Heart left ventricle (tissue), 16 donors: ENCODE results near the gene NUP133. TPM values are rescaled to one million over a fixed set of nuclear protein-coding genes. Genes with fewer than 3 reads are reported as not detected.
A peak's percentile ranks its signal among the peaks of the same experiment; 100 is the strongest.

Source experiments
- ATAC-seq, 4 donors: fragments of 200-7000 bp; cut with Tn5 transposase; one replicate each; pipeline ENCODE4 v1.9.1; 2020 to 2022; ENCODE audit warnings: moderate library complexity in 4 of 4, mild to moderate bottlenecking in 3 of 4, moderate number of reproducible peaks in 1 of 4
- DNase-seq, 5 donors: peaks; one replicate each; pipeline ENCODE4 v3.0.0-alpha.2; 2020
- H3K27ac ChIP-seq, 12 donors: fragments of 200-600 bp; sonication (generic) in 4 of 12; one replicate each; pipeline versions ENCODE4 v1.5.0 to v1.8.0; 2016 to 2022; ENCODE audit warnings: mild to moderate bottlenecking in 2 of 12
- H3K27me3 ChIP-seq, 9 donors: fragments of 200-600 bp; sonication (generic) in 2 of 9; one replicate each; pipeline versions ENCODE4 v1.5.1 to v1.8.0; 2016 to 2022; ENCODE audit warnings: mild to moderate bottlenecking in 3 of 9
- H3K36me3 ChIP-seq, 9 donors: fragments of 200-600 bp; sonication (generic) in 2 of 9; one replicate each; pipeline versions ENCODE4 v1.5.0 to v1.8.0; 2018 to 2022; ENCODE audit warnings: mild to moderate bottlenecking in 2 of 9
- H3K4me1 ChIP-seq, 12 donors: fragments of 200-600 bp; sonication (generic) in 4 of 12; one replicate each; pipeline versions ENCODE4 v1.5.0 to v1.8.0; 2016 to 2022; ENCODE audit warnings: mild to moderate bottlenecking in 3 of 12
- H3K4me3 ChIP-seq, 12 donors: fragments of 200-600 bp; sonication (generic) in 4 of 12; one replicate each; pipeline versions ENCODE4 v1.5.0 to v1.8.0; 2017 to 2022; ENCODE audit warnings: mild to moderate bottlenecking in 9 of 12, moderate library complexity in 4 of 12
- H3K9me3 ChIP-seq, 12 donors: fragments of 200-600 bp; sonication (generic) in 4 of 12; one replicate each; pipeline versions ENCODE4 v1.5.0 to v1.8.0; 2016 to 2022; ENCODE audit warnings: mild to moderate bottlenecking in 1 of 12
- CTCF ChIP-seq, 12 donors: fragments of 200-600 bp; sonication (generic) in 4 of 12; IDR thresholded peaks; one replicate each; pipeline versions ENCODE4 v1.5.0 to v1.8.0; 2018 to 2022; ENCODE audit warnings: antibody characterized with exemption in 12 of 12, mild to moderate bottlenecking in 5 of 12
- POLR2A ChIP-seq, 2 donors: fragments of 450-650 bp; IDR thresholded peaks; one replicate each; pipeline ENCODE4 v1.6.1; 2017; ENCODE audit warnings: antibody characterized with exemption in 2 of 2, mild to moderate bottlenecking in 2 of 2, moderate library complexity in 2 of 2
- WGBS, 4 donors: extraction: QIAGEN DNeasy Blood & Tissue Kit in 2 of 4; methylation state at CpG; one replicate each; pipeline versions ENCODE4 v1.1.5 to v1.1.7; 2013 to 2018; 5-methylcytosine and 5-hydroxymethylcytosine counted together
- intact Hi-C, 10 donors: fragments of 100-400 bp; cut with DNase I; formaldehyde crosslinking; loops; one replicate each; pipeline versions ENCODE4 v1.11.1 to v1.14.2; 2022
- polyA plus RNA-seq, 2 donors: library from polyadenylated mRNA; stranded (reverse); fragments of 200-250 nt; gene quantifications; one replicate each; pipeline ENCODE4 v1.2.3, GENCODE V29; 2013
- total RNA-seq, 9 donors: library from RNA; depleted of rRNA in 2 of 9; stranded (reverse); fragments of >200 nt in 2 of 9; fragmentation: NEBNext Ultra II Directional in 3 of 9; extraction: Animal tissue kit (Norgen Biotek cat#: 25700) in 3 of 9; gene quantifications; one replicate each; pipeline versions ENCODE4 v1.1.0 to v1.2.4, GENCODE V29; 2016 to 2023
- donor health status: ischemic (EF 13 %, LVEDD 7.1; RV severe dilation, severe dysfunction).
- donor health status: healthy with polysubstance abuse.
- donor health status: DM: no; HTN: yes; CAD: no.
- donor health status: DM: no; HTN: no; CAD: no.
- donor health status: ischemic (EF 25% LVEDD 6.9; RV normal size, moderate dysfunction).
- donor health status: ischemic (EF 25% LVEDD 5.7; RV mildly dilated, moderate dysfunction).
- donor health status: healthy.
- donor health status: DM: yes; HTN: yes; CAD: no.
- donor health status: ischemic (EF 35%, LVEDD 5.7; RV mildly dilated, moderate dysfunction).
- donor health status: nonischemic (EF 11% LVEDD 7.7; RV severe dilation, severe dysfunction).
- donor health status: DM: yes; HTN: yes; CAD: no.
- donor health status: PGD.
- donor health status: ischemic (EF 29% LVEDD 5.4; RV normal size, mild dysfunction).
- donor health status: nonischemic (EF 23%, LVEDD 6.1; RV moderate dilation, normal function).

The NUP133 gene
- total and polyA plus RNA-seq, 11 donors, result 8.0 to 37.3 (median 28.6) TPM

- WGBS, 4 donors, result 91 to 93% (median 91%) methylated on average over 7 of the region's 7 CpGs
- H3K9me3 ChIP-seq, result no peaks in the 10 kb centered on the region
- DNase-seq (no peak), ATAC-seq (no peak)
- H3K27ac ChIP-seq, result no peak overlapping the region
- peaks cover 0 to 10% (median 6%) of the 10 kb centered on the region in 9 donors for H3K36me3 ChIP-seq
- no peak for TF ChIP-seq CTCF (IDR thresholded peaks at IDR 0.05)
- no peak for TF ChIP-seq POLR2A (IDR thresholded peaks at IDR 0.05)
- peaks cover 0 to 45% (median 23%) of the 10 kb centered on the region in 12 donors for H3K4me1 ChIP-seq
- no peak overlapping the region for H3K4me3 ChIP-seq
- H3K27me3 ChIP-seq, result no peaks in the 10 kb centered on the region
- intact Hi-C loops, result loop anchor here in 4 of 10 donors (10.0 kb wide), 2 partner anchors 751 to 761 kb away; no protein-coding TSS in a partner anchor
Measured at GRCh38 chr1:229553621-229554130, 45.5 kb upstream of the NUP133 start.

- Histone ChIP-seq H3K36me3 (peaks cover 0 to 17% (median 15%) of the 10 kb centered on the region in 9 donors), H3K9me3 (no peaks in the 10 kb centered on the region), H3K27me3 (no peaks in the 10 kb centered on the region), H3K27ac (no peak overlapping the region), H3K4me3 (no peak overlapping the region), H3K4me1 (peaks cover 0 to 45% (median 23%) of the 10 kb centered on the region in 12 donors)
- ATAC-seq (no peak), DNase-seq (no peak)
- 65 to 75% (median 73%) methylated on average over 5 of the region's 5 CpGs for WGBS, 4 donors
- intact Hi-C loops, result loop anchor here in 4 of 10 donors (10.0 kb wide), 2 partner anchors 752 to 762 kb away; no protein-coding TSS in a partner anchor
- TF ChIP-seq CTCF (IDR thresholded peaks at IDR 0.05) (no peak), POLR2A (IDR thresholded peaks at IDR 0.05) (no peak)
Measured at GRCh38 chr1:229552732-229553131, 44.6 kb upstream of the NUP133 start.

GRCh38 chr1:229550812-229551567 lies 42.8 kb upstream of the NUP133 start:
- Histone ChIP-seq H3K36me3 (peaks cover 0 to 34% (median 33%) of the 10 kb centered on the region in 9 donors), H3K4me3 (no peak overlapping the region), H3K4me1 (peaks cover 0 to 29% (median 11%) of the 10 kb centered on the region in 12 donors), H3K27me3 (no peaks in the 10 kb centered on the region), H3K9me3 (no peaks in the 10 kb centered on the region), H3K27ac (peak overlapping the region in 1 of 12 donors; percentile 30)
- TF ChIP-seq CTCF (IDR thresholded peaks at IDR 0.05), result no peak
- WGBS, 4 donors, result 68 to 87% (median 75%) methylated on average over 3 of the region's 3 CpGs
- ATAC-seq, result no peak
- DNase-seq, result no peak
- intact Hi-C loops, result loop anchor here in 4 of 10 donors (10.0 kb wide), 2 partner anchors 754 to 764 kb away; no protein-coding TSS in a partner anchor

GRCh38 chr1:229547542-229547941 lies 39.4 kb upstream of the NUP133 start:
- TF ChIP-seq POLR2A (IDR thresholded peaks at IDR 0.05) (no peak), CTCF (IDR thresholded peaks at IDR 0.05) (no peak)
- ATAC-seq (no peak), DNase-seq (no peak)
- Histone ChIP-seq H3K36me3 (peaks cover 0 to 66% (median 59%) of the 10 kb centered on the region in 9 donors), H3K9me3 (no peaks in the 10 kb centered on the region), H3K27ac (no peak overlapping the region), H3K4me3 (no peak overlapping the region), H3K4me1 (peaks cover 0 to 8% (median 0%) of the 10 kb centered on the region in 12 donors), H3K27me3 (no peaks in the 10 kb centered on the region)
- intact Hi-C loops, result no loop called here
- WGBS, 4 donors, result 96 to 99% (median 96%) methylated on average over 6 to 7 of the region's 7 CpGs
